Progenitor cell of endocrine pancreas (in vitro differentiated cells): ENCODE results near the gene SUPT20H. TPM values are rescaled to one million over a fixed set of nuclear protein-coding genes. Genes with fewer than 3 reads are reported as not detected.

ENCODE experiments used
- DNase-seq: peaks from one replicate; pipeline ENCODE4 v3.0.0; 2021; ENCODE audit warnings: low spot score; ENCODE audit not compliant: unreplicated experiment
- H3K27ac Mint-ChIP-seq: 2 replicates; pipeline ENCODE4 v1.8.0; 2021; ENCODE audit warnings: mild to moderate bottlenecking, moderate library complexity, mixed read lengths
- H3K27me3 Mint-ChIP-seq: 2 replicates; pipeline ENCODE4 v1.8.0; 2021; ENCODE audit warnings: mixed read lengths
- H3K36me3 Mint-ChIP-seq: 2 replicates; pipeline ENCODE4 v1.8.0; 2022; ENCODE audit warnings: mixed read lengths; ENCODE audit not compliant: insufficient read depth
- H3K4me1 Mint-ChIP-seq: 2 replicates; pipeline ENCODE4 v1.8.0; 2021; ENCODE audit warnings: low read depth, mixed read lengths
- H3K4me3 Mint-ChIP-seq: 2 replicates; pipeline ENCODE4 v1.8.0; 2021; ENCODE audit warnings: low read depth, mild to moderate bottlenecking, moderate library complexity, mixed read lengths
- H3K9me3 Mint-ChIP-seq: 2 replicates; pipeline ENCODE4 v1.8.0; 2021; ENCODE audit warnings: low read depth, mixed read lengths
- total RNA-seq: library from RNA; stranded (reverse); gene quantifications from 2 replicates; pipeline ENCODE4 v1.2.1, GENCODE V29; 2021
- TF ChIP-seq, protein P1 (sequence below): fragments of 200-600 bp; sonication (generic); IDR thresholded peaks from one replicate; pipeline ENCODE4 v1.5.0; 2021; ENCODE audit warnings: antibody characterized with exemption, mild to moderate bottlenecking; ENCODE audit not compliant: unreplicated experiment

The SUPT20H gene
- total RNA-seq, 1 donor from 2014 or later = 116 TPM

DNA sequence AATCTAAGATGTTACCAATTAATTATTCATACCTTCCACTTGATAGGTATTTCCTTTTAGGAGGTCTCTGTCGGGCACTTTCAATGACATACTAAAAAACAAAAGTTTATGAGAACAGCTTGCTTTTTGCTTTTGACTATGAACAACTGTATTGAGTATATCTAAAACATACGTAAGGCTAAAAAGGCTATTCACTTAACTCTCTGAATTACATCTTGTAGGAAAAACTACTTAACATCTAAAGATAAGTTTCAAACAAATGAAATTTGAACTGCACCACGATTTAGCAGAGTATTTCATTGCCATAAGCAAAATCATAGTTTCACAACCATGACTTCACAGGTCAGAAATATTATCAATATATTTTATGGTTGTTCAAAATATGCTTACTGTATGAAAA, 11.6 kb downstream of the SUPT20H start:
- DNase-seq = no peak
- peaks cover 13% of the 10 kb centered on the region for H3K36me3 Mint-ChIP-seq
- no peaks in the 10 kb centered on the region for H3K9me3 Mint-ChIP-seq
- H3K27ac Mint-ChIP-seq = no peak overlapping the region
- H3K27me3 Mint-ChIP-seq = no peaks in the 10 kb centered on the region
- peaks cover 4% of the 10 kb centered on the region for H3K4me1 Mint-ChIP-seq
- no peak overlapping the region for H3K4me3 Mint-ChIP-seq
- TF ChIP-seq, protein P1, sequence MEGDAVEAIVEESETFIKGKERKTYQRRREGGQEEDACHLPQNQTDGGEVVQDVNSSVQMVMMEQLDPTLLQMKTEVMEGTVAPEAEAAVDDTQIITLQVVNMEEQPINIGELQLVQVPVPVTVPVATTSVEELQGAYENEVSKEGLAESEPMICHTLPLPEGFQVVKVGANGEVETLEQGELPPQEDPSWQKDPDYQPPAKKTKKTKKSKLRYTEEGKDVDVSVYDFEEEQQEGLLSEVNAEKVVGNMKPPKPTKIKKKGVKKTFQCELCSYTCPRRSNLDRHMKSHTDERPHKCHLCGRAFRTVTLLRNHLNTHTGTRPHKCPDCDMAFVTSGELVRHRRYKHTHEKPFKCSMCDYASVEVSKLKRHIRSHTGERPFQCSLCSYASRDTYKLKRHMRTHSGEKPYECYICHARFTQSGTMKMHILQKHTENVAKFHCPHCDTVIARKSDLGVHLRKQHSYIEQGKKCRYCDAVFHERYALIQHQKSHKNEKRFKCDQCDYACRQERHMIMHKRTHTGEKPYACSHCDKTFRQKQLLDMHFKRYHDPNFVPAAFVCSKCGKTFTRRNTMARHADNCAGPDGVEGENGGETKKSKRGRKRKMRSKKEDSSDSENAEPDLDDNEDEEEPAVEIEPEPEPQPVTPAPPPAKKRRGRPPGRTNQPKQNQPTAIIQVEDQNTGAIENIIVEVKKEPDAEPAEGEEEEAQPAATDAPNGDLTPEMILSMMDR = no peak

DNA sequence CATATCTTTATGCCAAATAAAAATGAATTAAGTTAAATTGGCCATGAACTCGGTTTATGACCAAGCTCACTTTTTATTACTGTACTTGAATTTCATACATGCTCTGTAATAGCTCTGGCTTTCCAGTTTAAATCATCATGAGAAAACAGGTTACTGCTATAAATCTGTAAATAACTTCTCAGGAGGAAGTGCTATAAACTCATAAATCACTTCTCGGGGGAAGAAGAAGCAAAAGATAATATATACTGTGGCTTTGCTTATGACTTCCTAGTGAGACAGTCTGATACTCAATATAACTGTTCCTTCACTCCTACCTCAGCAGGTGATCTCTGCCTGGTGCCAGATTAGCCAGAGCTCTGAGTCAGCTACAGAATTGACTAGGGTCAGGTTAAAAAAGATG, 12.5 kb downstream of the SUPT20H start:
- Mint-ChIP-seq H3K9me3 (no peaks in the 10 kb centered on the region), H3K27ac (no peak overlapping the region)
- TF ChIP-seq, protein P1 = no peak

DNA sequence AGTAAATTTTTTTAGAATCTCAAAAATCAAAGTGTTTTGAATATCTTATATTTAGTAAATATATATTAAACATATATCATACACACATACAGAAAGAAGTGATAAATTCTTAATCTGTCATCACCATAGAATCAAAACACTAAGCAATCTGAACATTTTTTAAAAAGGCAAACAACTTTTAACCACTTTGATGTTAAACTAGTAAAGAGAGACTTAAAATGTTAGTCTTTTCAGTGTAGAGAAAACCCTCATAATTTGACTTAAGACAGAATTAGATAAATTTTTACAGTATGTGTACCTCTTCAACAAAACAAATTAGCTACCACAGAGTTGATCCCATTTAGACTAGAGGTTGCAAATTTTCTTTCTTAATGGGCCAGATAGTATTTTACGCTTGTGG, 13.4 kb downstream of the SUPT20H start:
- DNase-seq = no peak
- H3K4me1 Mint-ChIP-seq = no peaks in the 10 kb centered on the region
- TF ChIP-seq, protein P1 = no peak
- no peak overlapping the region for H3K27ac Mint-ChIP-seq
- no peaks in the 10 kb centered on the region for H3K27me3 Mint-ChIP-seq
- peaks cover 17% of the 10 kb centered on the region for H3K36me3 Mint-ChIP-seq
- H3K9me3 Mint-ChIP-seq = no peaks in the 10 kb centered on the region
- H3K4me3 Mint-ChIP-seq = no peak overlapping the region

More for the DNA sequence above, 12.5 kb downstream of the SUPT20H start:
- H3K4me1 Mint-ChIP-seq = no peaks in the 10 kb centered on the region
- no peaks in the 10 kb centered on the region for H3K27me3 Mint-ChIP-seq
- H3K4me3 Mint-ChIP-seq = no peak overlapping the region
- peaks cover 14% of the 10 kb centered on the region for H3K36me3 Mint-ChIP-seq
- DNase-seq = no peak

GRCh38 chr13:37040789-37041188, 18.7 kb downstream of the SUPT20H start:
- no peaks in the 10 kb centered on the region for H3K27me3 Mint-ChIP-seq
- no peak overlapping the region for H3K4me3 Mint-ChIP-seq
- no peak for DNase-seq
- H3K4me1 Mint-ChIP-seq = no peaks in the 10 kb centered on the region
- H3K9me3 Mint-ChIP-seq = no peaks in the 10 kb centered on the region
- H3K36me3 Mint-ChIP-seq = peaks cover 26% of the 10 kb centered on the region
- no peak overlapping the region for H3K27ac Mint-ChIP-seq
- TF ChIP-seq, protein P1 = no peak

GRCh38 chr13:37039896-37040295, 19.6 kb downstream of the SUPT20H start:
- peaks cover 34% of the 10 kb centered on the region for H3K36me3 Mint-ChIP-seq
- H3K4me1 Mint-ChIP-seq = no peaks in the 10 kb centered on the region
- H3K4me3 Mint-ChIP-seq = no peak overlapping the region
- no peaks in the 10 kb centered on the region for H3K9me3 Mint-ChIP-seq
- TF ChIP-seq, protein P1 = no peak
- no peak overlapping the region for H3K27ac Mint-ChIP-seq
- H3K27me3 Mint-ChIP-seq = no peaks in the 10 kb centered on the region
- DNase-seq = no peak
